NCI-H187 treated with DMSO at 0.1 percent for 48 hours (cell line): Measurements from ENCODE around the gene MMP7.
"Not testable (repeated sequence)": the region's sequence is repeated elsewhere in the genome, so short reads cannot be mapped to it uniquely, and the experiment has no call there.

ENCODE experiments used
- DNase-seq: peaks from one replicate; lab custom pipeline; 2025; lab: John Stamatoyannopoulos, UW

Gene MMP7

DNA sequence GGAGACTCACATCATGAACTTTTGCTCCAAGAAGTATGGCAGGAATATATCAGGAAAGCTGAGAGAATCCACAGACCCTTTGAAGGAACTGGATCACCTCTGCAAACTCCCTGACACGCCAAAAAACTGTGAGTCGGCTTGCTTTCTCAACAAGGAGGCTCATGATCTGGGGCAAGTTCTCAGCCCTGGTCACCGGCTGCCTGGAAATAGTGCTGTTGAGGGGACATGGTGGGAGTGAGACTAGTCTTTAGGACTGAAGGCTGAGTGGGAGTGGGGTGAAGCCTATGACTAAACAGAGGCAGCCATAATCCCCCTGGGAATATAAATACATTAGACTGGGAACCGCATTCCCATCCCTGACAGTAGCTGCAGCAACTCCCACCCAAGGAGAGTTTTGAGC is 8.4 kb upstream of the MMP7 start:
- DNase-seq = no peak

DNA sequence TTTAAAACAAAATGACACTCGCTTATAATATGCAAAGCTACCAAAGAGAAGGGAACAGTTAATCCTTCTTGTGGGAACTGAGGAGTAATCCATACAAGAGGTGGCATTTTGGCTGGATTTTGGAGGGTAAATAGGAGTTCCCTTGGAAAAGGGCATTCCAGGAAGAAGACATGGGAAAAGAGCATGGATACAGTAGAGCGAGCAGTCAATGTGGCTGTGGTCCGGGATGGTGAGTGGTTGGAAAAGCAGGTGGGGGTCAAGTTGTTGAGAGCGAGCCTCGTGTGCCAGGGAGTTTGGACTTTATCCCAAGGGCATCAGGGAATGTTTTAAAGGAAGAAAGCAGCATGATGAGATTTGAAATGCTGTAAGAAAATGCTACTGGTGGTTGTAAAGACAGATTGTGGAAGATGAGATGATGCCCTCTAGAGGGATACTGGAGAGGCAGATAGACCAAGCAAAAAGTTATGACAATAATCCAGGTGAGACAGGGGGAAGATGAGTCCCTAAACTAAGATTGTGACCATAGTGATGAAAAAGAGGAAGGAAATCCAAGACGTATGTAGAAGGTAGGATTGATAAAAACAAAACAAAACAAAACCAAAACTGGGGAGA is 3.8 kb upstream of the MMP7 start:
- DNase-seq = no peak

DNA sequence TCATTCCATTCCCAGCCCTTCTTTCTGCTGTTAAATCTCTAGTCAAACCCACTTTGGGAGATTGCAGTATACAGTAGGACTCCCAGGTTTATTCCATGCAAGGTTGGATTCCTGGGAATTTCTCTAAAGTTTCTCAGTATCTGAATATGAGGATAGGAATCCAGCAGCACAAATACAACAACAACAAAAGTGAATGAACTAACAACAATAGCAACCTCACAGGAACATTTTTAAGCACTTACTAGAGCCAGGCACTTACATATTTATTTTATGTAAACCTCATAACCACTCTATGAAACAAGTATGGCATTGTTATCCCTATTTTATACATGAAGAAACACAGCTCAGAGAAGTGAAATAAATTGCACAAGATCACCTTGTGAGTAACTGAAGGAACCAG is 1.9 kb downstream of the MMP7 start:
- no peak for DNase-seq

DNA sequence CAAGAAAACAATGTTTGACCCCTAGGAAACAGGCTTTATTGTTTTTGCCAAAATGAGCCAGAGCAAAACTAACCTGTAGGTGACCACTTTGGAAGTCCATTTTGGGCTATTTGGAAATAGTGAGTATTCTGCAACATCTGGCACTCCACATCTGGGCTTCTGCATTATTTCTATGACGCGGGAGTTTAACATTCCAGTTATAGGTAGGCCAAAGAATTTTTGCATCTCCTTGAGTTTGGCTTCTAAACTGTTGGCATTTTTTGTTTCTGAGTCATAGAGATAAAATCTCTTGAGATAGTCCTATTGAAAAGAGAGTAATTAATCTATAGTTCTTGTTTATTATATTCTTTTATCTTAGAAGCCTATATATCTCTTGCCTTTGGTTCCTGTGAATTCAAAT is 2.9 kb downstream of the MMP7 start:
- DNase-seq = no peak

DNA sequence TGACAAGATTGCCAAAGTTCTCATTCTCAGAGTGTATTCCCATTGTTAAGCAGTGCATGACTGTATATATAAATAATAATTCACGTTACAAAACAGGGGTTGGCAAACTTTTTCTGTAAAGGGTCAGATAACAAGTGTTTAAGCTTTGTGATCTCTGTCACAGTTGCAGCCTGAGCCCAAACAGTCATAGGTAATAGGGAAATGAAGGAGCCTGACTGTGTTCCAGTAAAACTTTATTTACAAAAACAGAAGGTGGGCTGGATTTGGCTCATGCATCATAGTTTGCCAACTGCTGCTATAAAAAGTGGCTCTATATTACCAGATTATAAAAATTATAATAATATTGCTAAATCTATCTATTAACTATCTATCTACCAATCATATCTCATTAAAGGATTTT is 3.5 kb downstream of the MMP7 start:
- DNase-seq = no peak

DNA sequence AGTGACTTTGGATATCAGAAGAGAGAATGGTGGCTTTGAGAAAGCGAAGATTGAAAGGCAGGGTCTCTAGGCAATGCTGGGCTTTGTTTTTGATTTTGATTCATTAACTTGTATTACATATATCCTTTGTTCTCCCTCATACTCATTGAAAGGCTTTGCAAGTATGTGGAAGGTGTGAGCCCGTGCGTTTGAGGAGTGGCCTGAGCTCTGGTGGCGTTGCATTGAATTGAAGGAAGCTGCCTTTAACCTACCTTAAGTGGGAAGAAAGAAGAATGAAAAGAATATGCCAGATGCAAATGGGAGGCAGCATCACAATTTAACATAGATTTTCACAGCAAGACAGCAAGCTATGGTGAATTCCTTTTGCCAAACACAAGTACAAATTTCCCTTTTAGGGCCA is 6.7 kb downstream of the MMP7 start:
- no peak for DNase-seq

DNA sequence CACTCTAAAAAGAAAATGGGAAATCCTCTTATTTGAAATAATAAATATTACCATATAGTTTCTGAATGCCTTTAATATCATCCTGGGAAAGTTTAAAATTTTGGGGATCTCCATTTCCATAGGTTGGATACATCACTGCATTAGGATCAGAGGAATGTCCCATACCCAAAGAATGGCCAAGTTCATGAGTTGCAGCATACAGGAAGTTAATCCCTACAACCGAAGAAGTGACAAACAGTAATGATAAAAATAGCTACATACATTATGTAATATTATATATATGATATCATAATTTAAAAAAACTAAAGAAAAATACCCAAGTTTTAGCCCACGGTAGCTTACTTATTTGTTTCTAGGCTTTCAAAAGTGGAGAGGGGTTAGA is 7.4 kb downstream of the MMP7 start:
- no peak for DNase-seq

DNA sequence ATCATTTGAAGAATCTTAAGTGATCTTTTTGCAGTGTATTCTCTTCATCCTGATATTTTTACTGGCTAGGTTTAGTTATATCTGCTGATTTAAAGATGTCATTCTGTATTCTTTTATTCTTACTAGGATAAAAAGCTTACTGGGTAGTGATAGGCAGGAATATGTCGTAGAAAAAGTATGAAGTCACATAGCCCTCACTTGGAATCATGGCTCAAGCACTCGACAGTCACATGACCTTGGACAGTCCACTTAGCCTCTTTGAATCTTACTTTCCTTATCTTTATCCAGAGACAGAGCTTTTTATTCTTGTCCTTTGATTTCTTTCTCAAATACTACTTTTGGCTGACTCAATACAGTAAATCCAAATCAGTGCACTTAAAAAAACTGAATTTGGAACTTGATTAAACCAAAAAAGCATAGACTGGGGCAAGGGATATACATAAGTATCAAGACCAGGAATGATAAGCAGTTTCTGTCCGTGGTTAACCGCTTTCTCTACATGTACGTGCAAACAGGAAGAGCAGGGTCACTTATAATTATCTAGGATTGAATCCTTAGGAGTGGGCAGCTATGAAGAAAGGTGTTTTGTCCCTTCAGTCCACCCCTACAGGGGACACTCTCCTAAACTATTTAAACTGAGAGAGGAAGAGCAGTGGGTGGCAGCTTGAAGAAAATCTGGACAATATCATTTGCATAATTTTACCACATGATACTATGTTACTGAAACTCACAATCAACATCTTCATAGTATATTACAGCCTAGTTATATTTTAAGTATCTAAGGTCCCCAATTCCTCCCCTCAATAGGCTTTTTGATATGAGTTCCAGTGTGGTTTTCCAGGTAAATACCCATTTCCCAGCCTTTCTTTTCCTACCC is 8.0 kb downstream of the MMP7 start:
- no peak for DNase-seq

DNA sequence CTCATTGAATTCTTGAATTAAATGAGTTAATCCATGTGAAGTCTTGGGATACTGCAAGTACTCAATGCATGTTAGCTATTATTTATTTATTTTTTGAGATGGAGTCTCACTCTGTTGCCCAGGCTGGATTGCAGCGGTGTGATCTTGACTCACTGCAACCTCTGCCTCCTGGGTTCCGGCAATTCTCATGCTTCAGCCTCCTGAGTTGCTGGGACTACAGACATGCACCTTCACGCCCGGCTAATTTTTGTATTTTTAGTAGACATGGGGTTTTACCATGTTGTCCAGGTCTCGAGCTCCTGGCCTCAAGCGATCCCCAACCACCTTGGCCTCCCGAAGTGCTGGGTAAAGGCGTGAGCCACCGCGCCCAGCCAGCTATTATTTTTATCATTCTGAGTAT is 9.4 kb downstream of the MMP7 start:
- no peak for DNase-seq

DNA sequence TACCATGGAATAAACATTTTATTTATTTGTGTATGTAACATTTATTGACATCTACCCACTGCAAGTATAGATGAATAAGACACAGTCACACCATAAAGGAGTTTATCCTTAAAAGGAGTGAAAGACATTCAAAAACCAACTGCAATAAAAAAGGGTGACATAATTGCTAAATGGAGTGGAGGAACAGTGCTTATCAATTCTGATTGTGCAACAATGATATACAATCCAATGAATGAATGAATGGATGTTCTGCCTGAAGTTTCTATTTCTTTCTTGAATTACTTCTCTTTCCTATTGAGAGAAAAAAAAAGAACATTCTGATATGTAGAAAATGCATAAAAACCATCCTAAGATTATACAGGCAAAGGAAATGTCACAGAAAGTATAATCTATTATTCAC is 10.0 kb downstream of the MMP7 start:
- no peak for DNase-seq

DNA sequence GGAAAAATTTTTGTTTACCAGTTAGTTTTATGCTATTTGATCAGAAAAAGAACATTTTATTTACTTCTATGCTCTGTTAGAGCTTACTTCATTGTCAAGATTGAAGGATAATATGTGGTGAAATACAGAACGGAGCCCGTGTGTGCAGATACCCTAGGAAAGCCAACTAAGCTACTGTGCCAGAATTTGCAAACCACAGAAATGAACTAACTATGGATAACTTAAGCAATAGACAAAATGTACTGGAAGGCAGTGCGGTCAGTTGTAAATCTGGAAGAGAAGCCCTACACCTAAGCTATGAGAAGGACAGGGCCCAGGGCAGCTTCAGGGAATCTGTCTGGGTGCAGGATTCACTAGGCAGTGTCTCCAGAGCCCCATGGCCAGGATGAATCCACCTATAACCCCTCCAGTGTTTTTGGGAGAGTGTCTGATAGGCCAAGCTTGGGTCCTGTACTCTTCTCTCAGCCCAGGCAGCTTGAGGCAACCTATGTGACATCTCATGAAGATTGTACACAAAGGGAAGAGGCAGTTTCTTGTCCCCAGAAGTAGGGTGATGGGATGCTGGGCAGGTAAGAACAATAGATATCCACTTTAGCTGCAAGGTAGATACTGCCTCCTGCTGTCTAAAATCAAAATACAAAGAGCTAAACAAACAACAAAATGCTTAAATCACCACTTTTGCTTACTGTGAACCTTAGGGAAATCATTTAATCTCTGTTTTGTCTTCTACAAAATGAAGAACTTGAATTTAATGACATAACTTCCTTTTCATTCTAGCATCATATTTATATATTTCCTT is 12.1 kb downstream of the MMP7 start:
- DNase-seq = no peak

DNA sequence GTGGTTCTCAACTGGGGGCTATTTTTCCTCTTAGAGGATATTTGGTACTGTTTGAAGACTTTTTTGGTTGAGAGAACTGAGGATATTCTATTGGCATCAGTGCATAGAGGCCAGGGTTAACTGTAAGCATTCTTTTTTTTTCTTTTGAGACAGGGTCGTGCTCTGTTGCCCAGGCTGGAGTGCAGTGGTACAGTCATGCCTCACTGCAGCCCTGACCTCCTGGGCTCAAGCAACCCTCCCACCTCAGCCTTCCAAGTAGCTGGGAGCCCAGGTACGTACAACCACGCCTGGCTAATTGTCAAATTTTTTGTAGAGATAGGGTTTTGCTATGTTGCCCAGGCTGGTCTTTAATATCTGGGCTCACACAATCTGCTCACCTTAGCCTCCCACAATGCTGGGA is 12.9 kb downstream of the MMP7 start:
- DNase-seq = no peak

DNA sequence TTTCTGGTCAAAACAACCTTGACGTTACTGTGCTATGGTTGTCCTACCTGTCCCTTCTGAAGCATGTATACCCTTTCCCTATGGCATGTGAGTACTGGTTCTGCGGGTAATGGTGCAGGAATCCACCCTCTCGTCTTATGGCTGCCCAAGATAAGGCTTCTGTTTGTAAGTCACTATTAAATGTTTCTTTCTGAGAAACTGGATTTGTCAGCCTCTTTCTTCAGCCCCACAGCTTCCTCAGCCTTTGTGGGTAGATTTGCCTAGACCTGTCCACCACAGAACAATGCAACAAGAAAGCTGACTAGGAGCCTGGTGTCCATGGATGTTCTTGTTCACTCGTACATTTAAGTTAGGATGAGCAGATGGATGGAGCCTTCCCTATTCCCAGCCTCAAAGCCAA is 14.4 kb downstream of the MMP7 start:
- no peak for DNase-seq

DNA sequence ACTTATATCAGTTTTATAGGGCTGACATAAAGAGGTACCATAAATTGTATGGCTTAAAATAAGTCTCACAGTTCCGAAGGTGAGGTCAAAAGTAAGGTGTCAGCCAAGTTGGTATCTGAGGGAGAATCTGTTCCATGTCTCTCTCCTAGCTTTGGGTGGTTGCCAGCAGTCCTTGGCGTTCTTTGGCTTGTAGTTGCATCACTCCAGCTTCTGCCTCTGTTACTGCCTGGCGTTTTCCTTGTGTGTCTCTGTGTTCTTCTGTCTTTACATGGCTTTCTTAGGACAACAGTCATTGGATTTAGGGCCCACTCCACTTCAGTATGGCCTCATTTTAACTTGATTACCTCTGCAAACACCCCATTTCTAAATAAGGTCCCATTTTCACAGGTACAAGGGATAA is 16.7 kb downstream of the MMP7 start:
- no peak for DNase-seq

DNA sequence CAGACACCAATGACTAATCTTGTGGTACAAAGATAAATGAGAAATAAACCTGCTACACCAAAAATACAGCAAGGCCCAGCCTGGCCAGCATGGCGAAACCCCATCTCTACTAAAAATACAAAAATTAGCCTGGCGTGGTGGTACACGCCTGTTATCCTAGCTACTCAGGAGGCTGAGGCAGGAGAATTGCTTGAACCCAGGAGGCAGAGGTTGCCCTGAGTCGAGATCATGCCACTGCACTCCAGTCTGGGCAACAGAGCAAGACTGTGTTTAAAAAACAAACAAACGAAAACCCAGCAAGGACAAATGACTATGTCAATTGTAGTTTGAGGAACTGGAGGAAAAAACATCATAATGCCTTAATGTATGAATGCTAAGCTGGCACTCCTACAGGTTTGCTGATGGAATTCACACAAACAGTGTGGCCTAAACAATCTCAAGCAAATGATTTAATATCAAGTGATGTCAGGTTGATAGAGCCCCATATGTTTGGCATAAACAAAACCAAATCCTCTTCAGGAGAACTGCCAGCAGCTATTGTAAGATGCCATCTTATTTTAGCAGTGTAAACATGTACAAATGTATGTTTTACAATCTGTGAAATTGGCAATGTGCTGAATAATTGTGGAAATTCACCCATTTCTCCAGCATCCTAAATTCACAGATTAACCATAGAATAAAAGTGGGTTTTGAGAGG is 20.0 kb downstream of the MMP7 start:
- DNase-seq = no peak

DNA sequence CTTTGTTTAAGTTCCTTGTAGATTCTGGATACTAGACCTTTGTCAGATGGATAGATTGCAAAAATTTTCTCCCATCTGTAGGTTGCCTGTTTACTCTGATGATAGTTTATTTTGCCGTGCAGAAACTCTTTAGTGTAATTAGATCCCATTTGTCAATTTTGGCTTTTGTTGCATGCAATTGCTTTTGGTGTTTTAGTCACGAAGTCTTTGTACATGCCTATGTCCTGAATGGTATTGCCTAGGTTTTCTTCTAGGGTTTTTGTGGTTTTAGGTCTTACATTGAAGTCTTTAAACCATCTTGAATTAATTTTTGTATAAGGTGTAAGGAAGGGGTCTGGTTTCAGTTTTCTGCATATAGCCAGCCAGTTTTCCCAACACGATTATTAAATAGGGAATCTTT is 27.7 kb downstream of the MMP7 start:
- DNase-seq = not testable (repeated sequence)

DNA sequence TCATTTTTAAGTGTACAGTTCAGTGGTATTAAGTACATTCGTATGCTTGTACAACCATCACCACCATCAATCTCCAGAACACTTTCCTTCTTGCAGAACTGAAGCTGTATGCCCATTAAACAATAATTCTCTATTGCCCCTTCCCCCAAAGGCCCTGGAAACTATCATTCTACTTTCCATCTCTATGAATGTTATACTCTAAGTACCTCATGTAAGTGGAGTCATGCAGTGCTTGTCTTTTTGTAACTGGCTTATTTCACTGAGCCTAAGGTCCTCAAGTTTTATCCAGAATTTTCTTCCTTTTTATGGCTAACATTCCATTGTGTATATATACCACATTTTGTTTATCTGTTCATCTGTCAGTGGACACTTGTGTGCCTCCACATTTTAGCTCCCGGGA is 29.7 kb downstream of the MMP7 start:
- no peak for DNase-seq

DNA sequence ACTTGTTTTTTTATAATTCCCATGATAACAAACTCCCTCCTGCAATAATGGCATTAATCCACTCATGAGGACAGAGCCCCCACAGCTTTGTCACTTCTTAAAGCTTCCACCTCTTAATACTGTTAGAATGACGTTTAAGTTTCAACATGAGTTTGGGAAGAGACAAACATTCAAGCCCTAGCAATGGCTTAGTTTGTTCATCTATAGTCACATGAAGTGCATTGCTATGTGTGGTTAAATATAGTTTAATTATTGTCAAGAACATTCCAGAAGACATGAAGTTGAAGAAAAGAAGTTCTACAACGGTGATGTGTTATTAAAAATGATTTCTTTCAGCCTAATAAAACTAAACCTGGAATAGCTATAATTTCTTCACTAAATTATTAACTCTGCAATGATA is 30.6 kb downstream of the MMP7 start:
- no peak for DNase-seq

DNA sequence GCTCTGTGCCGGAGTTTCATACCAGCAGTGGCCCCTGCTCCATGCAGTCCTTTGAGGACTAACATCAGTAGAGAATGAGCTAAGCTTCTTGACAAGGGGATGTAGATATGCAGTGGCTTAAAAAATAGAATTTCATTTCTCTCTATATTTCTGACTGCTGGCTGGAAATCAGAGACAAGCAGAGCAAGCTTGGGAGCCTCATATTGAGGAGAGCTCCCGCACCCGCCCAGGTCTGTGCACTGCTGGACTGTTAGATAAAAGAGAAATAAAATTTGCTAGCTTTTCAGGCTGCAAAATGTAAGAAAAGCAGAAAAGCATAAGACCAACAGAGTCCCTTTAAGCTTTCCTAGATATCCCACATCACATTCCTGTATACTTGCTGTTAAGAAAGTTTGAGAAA is 31.4 kb downstream of the MMP7 start:
- DNase-seq = no peak

DNA sequence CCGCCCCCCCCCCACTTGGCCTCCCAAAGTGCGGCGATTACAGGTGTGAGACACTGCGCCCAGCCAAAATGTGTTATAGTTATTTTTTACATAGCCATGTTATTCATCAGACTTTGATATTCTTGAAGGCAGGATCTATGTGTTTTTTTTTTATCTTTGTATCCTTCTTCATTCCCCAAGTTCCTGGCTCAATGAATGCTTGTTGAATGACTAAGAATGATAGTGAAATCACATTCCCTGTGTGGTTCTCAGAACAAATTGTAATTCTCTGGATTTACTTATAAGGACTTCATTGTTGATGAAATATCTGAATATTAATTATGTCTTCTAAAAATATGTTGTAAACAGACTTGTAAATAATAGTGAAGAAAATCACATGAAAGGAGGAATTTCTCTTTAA is 33.5 kb downstream of the MMP7 start:
- no peak for DNase-seq

DNA sequence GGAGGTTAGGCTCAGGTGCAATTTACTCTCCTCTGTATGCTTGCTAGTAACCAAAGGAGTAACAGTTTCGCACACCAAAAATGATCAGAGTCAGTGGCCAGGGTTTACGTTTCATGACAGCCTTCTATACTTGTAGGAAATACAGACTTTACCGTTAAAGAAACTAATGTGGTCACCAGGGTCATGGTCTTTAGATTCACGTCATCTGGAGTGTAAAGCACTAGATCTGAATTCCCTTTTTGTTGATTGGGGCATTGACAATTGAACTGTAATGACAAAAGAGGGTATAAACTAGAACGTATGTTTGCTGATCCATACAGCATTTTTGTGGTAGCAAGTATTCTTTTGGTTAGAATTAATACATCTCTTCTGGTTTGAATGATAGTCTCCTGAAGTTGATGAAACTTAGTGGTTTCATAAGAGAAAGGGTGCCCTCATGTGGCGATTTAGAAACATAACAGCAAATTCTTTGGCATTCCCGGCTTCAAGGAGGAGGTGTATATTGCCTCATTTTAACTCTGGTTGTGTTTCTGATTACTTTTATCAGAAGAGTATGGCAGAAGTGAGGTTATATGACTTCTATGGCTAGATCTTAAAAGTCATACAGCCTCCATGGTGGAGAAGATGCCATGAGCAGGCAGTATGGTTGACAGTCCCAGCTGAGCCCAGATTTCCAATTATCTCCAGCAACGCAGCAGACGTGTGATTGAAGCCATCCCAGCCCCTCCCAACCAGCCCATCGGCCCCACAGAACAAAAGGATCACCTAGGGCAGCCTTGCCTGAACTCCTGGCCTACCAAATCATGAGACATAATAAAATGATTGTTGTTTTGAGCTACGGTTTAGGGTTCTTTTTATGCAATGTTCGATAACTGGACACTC is 35.1 kb downstream of the MMP7 start:
- DNase-seq = peak; percentile 36

DNA sequence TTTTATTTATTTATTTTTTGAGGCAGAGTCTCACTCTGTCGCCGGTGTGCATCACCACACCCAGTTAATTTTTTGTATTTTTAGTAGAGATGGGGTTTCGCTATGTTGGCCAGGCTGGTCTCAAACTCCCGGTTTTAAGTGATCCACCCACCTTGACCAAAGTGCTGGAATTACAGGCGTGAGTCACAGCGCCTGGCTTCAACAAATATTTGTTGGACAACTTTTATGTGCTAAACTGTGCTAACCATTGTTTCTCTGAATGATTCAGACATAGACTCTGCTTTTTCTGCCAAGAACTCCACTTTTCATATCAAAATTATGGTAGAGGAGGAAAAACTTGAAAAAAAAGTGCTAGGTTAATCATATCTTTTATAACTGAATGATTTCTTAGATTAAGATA is 36.3 kb downstream of the MMP7 start:
- DNase-seq = no peak
